HCT116 (cell line): ENCODE results near the gene AQP9. TPM values are rescaled to one million over a fixed set of nuclear protein-coding genes. Genes with fewer than 3 reads are reported as not detected.

ENCODE experiments used
- ATAC-seq: fragments of 200-7000 bp; cut with Tn5 transposase; 2 replicates; pipeline ENCODE4 v1.9.1; 2020; ENCODE audit warnings: mild to moderate bottlenecking, moderate library complexity
- BruUV-seq: library from RNA; stranded (reverse); fragments of 400-500 nt; replicated peaks from 2 replicates; lab custom pipeline; 2021; lab: Mats Ljungman, UMichigan
- CTCF ChIA-PET: fragments of 300-600 bp; sonication (Branson Sonifier 250); formaldehyde crosslinking; loops from one replicate; lab custom pipeline; 2021; ENCODE audit warnings: antibody characterized with exemption; lab: Charles Lee
- POLR2A ChIA-PET: fragments of 300-600, 350-600 bp; sonication (Branson Sonifier 250); formaldehyde crosslinking; loops from one replicate; lab custom pipeline; 2021; ENCODE audit warnings: antibody characterized with exemption; lab: Charles Lee
- RAD21 ChIA-PET, 2 experiments: fragments of 300-600 bp; sonication (Branson Sonifier 250); formaldehyde crosslinking; loops; one replicate each; lab custom pipeline; 2023; ENCODE audit warnings: low total read pairs in 2 of 2; ENCODE audit not compliant: uncharacterized antibody in 2 of 2, unreplicated experiment in 2 of 2, low non-redundant PET in 1 of 2; lab: Charles Lee
- DNase-seq: peaks from one replicate; pipeline ENCODE4 v3.0.0-alpha.2; 2010; ENCODE audit warnings: low read depth, low spot score
- H2AFZ ChIP-seq: fragments of 200-600 bp; shearing (Covaris generic), sonication (generic); 2 replicates; pipeline ENCODE4 v1.6.1; 2017; ENCODE audit warnings: low read depth, mixed run types, mixed read lengths, antibody characterized with exemption, low read length; ENCODE audit not compliant: poor library complexity, severe bottlenecking
- H3K27ac ChIP-seq: 2 replicates; pipeline ENCODE4 v1.5.1; 2012; ENCODE audit warnings: low read depth, low read length
- H3K27me3 ChIP-seq: fragments of 200-600 bp; sonication (generic); 2 replicates; pipeline ENCODE4 v1.6.1; 2016; ENCODE audit warnings: mixed run types, low read length, mixed read lengths; ENCODE audit not compliant: insufficient read depth
- H3K36me3 ChIP-seq, 2 experiments: fragments of 200-500 bp in 1 of 2; fragments of 200-600 bp in 1 of 2; sonication (Bioruptor generic) in 1 of 2; sonication (generic) in 1 of 2; 2 replicates each; pipeline versions ENCODE4 v1.5.1 to v1.6.1; 2014 to 2016; ENCODE audit warnings: low read length in 2 of 2, inconsistent platforms in 1 of 2, mixed read lengths in 1 of 2, mixed run types in 1 of 2; ENCODE audit not compliant: insufficient read depth in 2 of 2, control insufficient read depth in 1 of 2
- H3K4me1 ChIP-seq, 2 experiments: fragments of 200-600 bp in 1 of 2; sonication (generic) in 1 of 2; 2 replicates each; pipeline versions ENCODE4 v1.5.1 to v1.6.1; 2012 to 2017; ENCODE audit warnings: low read length in 2 of 2, inconsistent platforms in 1 of 2, mild to moderate bottlenecking in 1 of 2, mixed read lengths in 1 of 2, mixed run types in 1 of 2, moderate library complexity in 1 of 2; ENCODE audit not compliant: insufficient read depth in 2 of 2, control insufficient read depth in 1 of 2
- H3K4me2 ChIP-seq: fragments of 200-600 bp; sonication (generic); 2 replicates; pipeline ENCODE4 v1.6.1; 2017; ENCODE audit warnings: mixed run types, low read length, mixed read lengths
- H3K4me3 ChIP-seq, 2 experiments: fragments of 200-600 bp in 1 of 2; sonication (generic) in 1 of 2; replicated peaks in 1 of 2; 2 replicates each; pipeline ENCODE4 v1.5.1; 2011 to 2016; ENCODE audit warnings: low read length in 2 of 2, control low read depth in 1 of 2, low read depth in 1 of 2, mild to moderate bottlenecking in 1 of 2, mixed read lengths in 1 of 2, mixed run types in 1 of 2
- H3K79me2 ChIP-seq: fragments of 200-600 bp; sonication (generic); 2 replicates; pipeline ENCODE4 v1.6.1; 2017; ENCODE audit warnings: mild to moderate bottlenecking, mixed run types, low read length, moderate library complexity, mixed read lengths; ENCODE audit not compliant: insufficient read depth
- H3K9ac ChIP-seq: fragments of 200-600 bp; sonication (generic); 2 replicates; pipeline ENCODE4 v1.6.1; 2016; ENCODE audit warnings: low read length, mixed read lengths
- H3K9me2 ChIP-seq: fragments of 200-600 bp; sonication (generic), shearing (Covaris generic); 2 replicates; pipeline ENCODE4 v1.6.1; 2017; ENCODE audit warnings: mixed run types, mild to moderate bottlenecking, moderate library complexity; ENCODE audit not compliant: insufficient read depth
- H3K9me3 ChIP-seq, 2 experiments: fragments of 200-500 bp in 1 of 2; fragments of 200-600 bp in 1 of 2; sonication (Bioruptor generic) in 1 of 2; sonication (generic) in 1 of 2; 2 replicates each; pipeline ENCODE4 v1.6.1; 2014 to 2017; ENCODE audit warnings: low read length in 2 of 2, mixed read lengths in 2 of 2, inconsistent platforms in 1 of 2, low read depth in 1 of 2, mild to moderate bottlenecking in 1 of 2, mixed run types in 1 of 2, moderate library complexity in 1 of 2; ENCODE audit not compliant: control insufficient read depth in 1 of 2, insufficient read depth in 1 of 2
- H4K20me1 ChIP-seq: fragments of 200-600 bp; sonication (generic), shearing (Covaris generic); 2 replicates; pipeline ENCODE4 v1.6.1; 2017; ENCODE audit warnings: mixed run types, mild to moderate bottlenecking, moderate library complexity; ENCODE audit not compliant: insufficient read depth
- CEBPB ChIP-seq: IDR thresholded peaks from 2 replicates; pipeline ENCODE4 v1.6.1; 2012; ENCODE audit warnings: low read depth
- ELF1 ChIP-seq: IDR thresholded peaks from 2 replicates; pipeline ENCODE4 v1.6.1; 2012; ENCODE audit warnings: low read depth, borderline replicate concordance
- EZH2 ChIP-seq: fragments of 200-600 bp; sonication (generic); IDR thresholded peaks from 2 replicates; pipeline ENCODE4 v1.6.1; 2017; ENCODE audit warnings: antibody characterized with exemption, mixed run types
- EZH2phosphoT487 ChIP-seq: fragments of 200-600 bp; IDR thresholded peaks from 2 replicates; pipeline ENCODE4 v1.6.1; 2018; ENCODE audit warnings: antibody characterized with exemption, borderline replicate concordance
- JUND ChIP-seq: IDR thresholded peaks from 2 replicates; pipeline ENCODE4 v1.6.1; 2012
- POLR2A ChIP-seq: IDR thresholded peaks from 2 replicates; pipeline ENCODE4 v1.7.0; 2011; ENCODE audit warnings: borderline replicate concordance; ENCODE audit not compliant: insufficient read depth, insufficient read length; ENCODE audit errors: extremely low read depth
- RAD21 ChIP-seq: IDR thresholded peaks from 2 replicates; pipeline ENCODE4 v1.6.1; 2012; ENCODE audit warnings: low read depth, mild to moderate bottlenecking
- REST ChIP-seq: IDR thresholded peaks from 2 replicates; pipeline ENCODE4 v1.6.1; 2012; ENCODE audit warnings: low read depth
- SRF ChIP-seq: IDR thresholded peaks from 2 replicates; pipeline ENCODE4 v1.6.1; 2012; ENCODE audit warnings: low read depth
- ZFX ChIP-seq: fragments of 450-650 bp; IDR thresholded peaks from 2 replicates; pipeline ENCODE4 v1.6.1; 2017
- ZNF274 ChIP-seq: fragments of 200-500 bp; sonication (Bioruptor generic); IDR thresholded peaks from 2 replicates; pipeline ENCODE4 v1.6.1; 2014; ENCODE audit warnings: mild to moderate bottlenecking, low read depth, low read length, inconsistent platforms
- intact Hi-C: fragments of 100-400 bp; cut with micrococcal nuclease; formaldehyde crosslinking; loops from 2 replicates; pipeline ENCODE4 v1.10.0; 2022
- total RNA-seq: library from RNA; stranded (reverse); gene quantifications from one replicate; pipeline ENCODE4 v1.2.1, GENCODE V29; 2021; ENCODE audit not compliant: unreplicated experiment

Gene AQP9
- total RNA-seq, 1 experiment from 2014 or later = 0.12 TPM

- peak; percentile 39 for TF ChIP-seq RAD21
- TF ChIP-seq SRF = no peak
- TF ChIP-seq CEBPB = no peak
- no peak for TF ChIP-seq ELF1
- TF ChIP-seq JUND = no peak
- no peak for TF ChIP-seq REST
- no peaks in the 10 kb centered on the region for H4K20me1 ChIP-seq
- no peak overlapping the region for H3K4me3 ChIP-seq
- no peaks in the 10 kb centered on the region for H3K27me3 ChIP-seq
- H3K36me3 ChIP-seq = no peaks in the 10 kb centered on the region
- H3K79me2 ChIP-seq = no peaks in the 10 kb centered on the region
- H3K9ac ChIP-seq = no peak overlapping the region
- no peaks in the 10 kb centered on the region; the same call in 1 of the 2 replicates for H3K9me2 ChIP-seq
- no peak for DNase-seq
- H2AFZ ChIP-seq = peak overlapping the region; percentile 86
- H3K4me2 ChIP-seq = no peak overlapping the region
- no peaks in the 10 kb centered on the region for H3K9me3 ChIP-seq
- H3K27ac ChIP-seq = no peak overlapping the region
- no TSS peak for BruUV-seq
- no peaks in the 10 kb centered on the region for H3K4me1 ChIP-seq
- ChIA-PET CTCF (interaction anchor here (1.1 to 2.7 kb wide), 3 partner anchors 10 to 734 kb away, joined by 3 to 25 read pairs (median 3); no protein-coding TSS in a partner anchor), POLR2A (no interaction called here), RAD21 (no interaction called here)
- no peak for ATAC-seq
- intact Hi-C loops = loop anchor here (10.0 kb wide), 3 partner anchors 632 to 912 kb away; no protein-coding TSS in a partner anchor
These were observed 84.5 kb downstream of the AQP9 start for GRCh38 chr15:58222679-58223078.

- intact Hi-C loops = loop anchor here (10.0 kb wide), 3 partner anchors 631 to 911 kb away; no protein-coding TSS in a partner anchor
- Histone ChIP-seq H2AFZ (no peak overlapping the region), H4K20me1 (no peaks in the 10 kb centered on the region), H3K9ac (no peak overlapping the region), H3K36me3 (no peaks in the 10 kb centered on the region), H3K27ac (no peak overlapping the region), H3K4me2 (no peak overlapping the region), H3K4me3 (no peak overlapping the region), H3K9me3 (no peaks in the 10 kb centered on the region), H3K27me3 (no peaks in the 10 kb centered on the region), H3K9me2 (no peaks in the 10 kb centered on the region), H3K4me1 (peaks cover 0 to 1% of the 10 kb centered on the region in 2 experiments; a peak in 1 of 4 replicates), H3K79me2 (no peaks in the 10 kb centered on the region)
- ChIA-PET POLR2A (no interaction called here), CTCF (interaction anchor here (2.7 kb wide), 1 partner anchor 11 kb away, joined by 25 read pairs; no protein-coding TSS in a partner anchor), RAD21 (no interaction called here)
- ATAC-seq = no peak
- no peak for TF ChIP-seq SRF
- TF ChIP-seq RAD21 = no peak
- no peak for TF ChIP-seq EZH2
- no peak for TF ChIP-seq POLR2A
- TF ChIP-seq EZH2phosphoT487 = no peak
- no peak for TF ChIP-seq ZFX
- TF ChIP-seq ZNF274 = no peak
- no TSS peak for BruUV-seq
- no peak for DNase-seq
These were observed 85.3 kb downstream of the AQP9 start for GRCh38 chr15:58223432-58223831.
